H1 (cell line): Measurements from ENCODE around the gene ECD. TPM values are rescaled to one million over a fixed set of nuclear protein-coding genes. Genes with fewer than 3 reads are reported as not detected.
A peak's percentile ranks its signal among the peaks of the same experiment; 100 is the strongest.

Source experiments
- CTCF ChIA-PET: fragments of 300-600 bp; sonication (Branson Sonifier 250); formaldehyde crosslinking; loops from one replicate; lab custom pipeline; 2021; ENCODE audit not compliant: partially characterized antibody; lab: Charles Lee
- POLR2A ChIA-PET: fragments of 300-600 bp; sonication (Branson Sonifier 250); formaldehyde crosslinking; loops from one replicate; lab custom pipeline; 2021; ENCODE audit warnings: inconsistent platforms; ENCODE audit not compliant: partially characterized antibody; lab: Charles Lee
- DNase-seq, 2 experiments: peaks; one replicate each; pipeline versions ENCODE4 v3.0.0 to v3.0.0-alpha.2; 2010 to 2022; ENCODE audit warnings: low spot score in 2 of 2, low read depth in 1 of 2, mixed read lengths in 1 of 2
- FAIRE-seq: peaks from 2 replicates; lab custom pipeline; 2011; peaks lifted over from hg19 to GRCh38; lab: Jason Lieb, UNC
- H2AFZ ChIP-seq: 2 replicates; pipeline ENCODE4 v1.8.1; 2012; ENCODE audit warnings: low read length, inconsistent platforms
- H2AK5ac ChIP-seq: 2 replicates; pipeline ENCODE4 v1.6.1; 2013; ENCODE audit warnings: low read depth, low read length
- H2BK120ac ChIP-seq: replicated peaks from 2 replicates; pipeline ENCODE3; 2013; ENCODE audit warnings: low read depth, low read length, inconsistent platforms
- H2BK12ac ChIP-seq: 2 replicates; pipeline ENCODE4 v1.6.1; 2013; ENCODE audit warnings: low read depth, low read length
- H2BK15ac ChIP-seq: 2 replicates; pipeline ENCODE4 v1.6.1; 2013; ENCODE audit warnings: low read length
- H2BK20ac ChIP-seq: 2 replicates; pipeline ENCODE4 v1.6.1; 2013; ENCODE audit warnings: low read length
- H2BK5ac ChIP-seq: 2 replicates; pipeline ENCODE4 v1.6.1; 2013; ENCODE audit warnings: low read depth, low read length
- H3K14ac ChIP-seq: 2 replicates; pipeline ENCODE4 v1.6.1; 2013; ENCODE audit warnings: inconsistent platforms; ENCODE audit not compliant: insufficient read length
- H3K18ac ChIP-seq: 2 replicates; pipeline ENCODE4 v1.6.1; 2013; ENCODE audit warnings: low read length; ENCODE audit errors: extremely low read depth
- H3K23ac ChIP-seq: 2 replicates; pipeline ENCODE4 v1.6.1; 2013; ENCODE audit warnings: inconsistent platforms; ENCODE audit not compliant: insufficient read length
- H3K23me2 ChIP-seq: 2 replicates; pipeline ENCODE4 v1.6.1; 2013; ENCODE audit warnings: low read depth, low read length
- H3K27ac ChIP-seq: 2 replicates; pipeline ENCODE4 v1.6.1; 2011; ENCODE audit warnings: low read depth, low read length, inconsistent platforms
- H3K27me3 ChIP-seq, 4 experiments: replicated peaks in 1 of 4; 1 replicate in 1 of 4; 2 replicates in 3 of 4; pipeline versions ENCODE4 v1.6.1 to v1.8.1; 2011 to 2013; ENCODE audit warnings: low read length in 3 of 4, mild to moderate bottlenecking in 3 of 4, inconsistent platforms in 2 of 4, mixed read lengths in 2 of 4, moderate library complexity in 1 of 4; ENCODE audit not compliant: control insufficient read depth in 3 of 4, insufficient read depth in 3 of 4; ENCODE audit errors: extremely low read depth in 1 of 4
- H3K36me3 ChIP-seq, 4 experiments: 2 replicates each; pipeline versions ENCODE4 v1.6.1 to v1.8.1; 2011 to 2013; ENCODE audit warnings: mild to moderate bottlenecking in 4 of 4, low read length in 3 of 4, moderate library complexity in 2 of 4, control low read depth in 1 of 4, inconsistent platforms in 1 of 4; ENCODE audit not compliant: insufficient read depth in 4 of 4, control insufficient read depth in 2 of 4
- H3K4ac ChIP-seq: replicated peaks from 2 replicates; pipeline ENCODE3; 2013; ENCODE audit warnings: low read length, low read depth, mixed read lengths, inconsistent platforms; ENCODE audit not compliant: insufficient read length
- H3K4me1 ChIP-seq, 4 experiments: replicated peaks in 1 of 4; 1 replicate in 1 of 4; 2 replicates in 3 of 4; pipeline versions ENCODE4 v1.6.1 to v1.8.1; 2011 to 2013; ENCODE audit warnings: low read length in 3 of 4, inconsistent platforms in 2 of 4, mixed read lengths in 1 of 4; ENCODE audit not compliant: insufficient read depth in 4 of 4, control insufficient read depth in 3 of 4
- H3K4me2 ChIP-seq, 2 experiments: 2 replicates each; pipeline versions ENCODE4 v1.6.1 to v1.8.1; 2011 to 2013; ENCODE audit warnings: low read depth in 2 of 2, low read length in 2 of 2, control low read depth in 1 of 2, inconsistent platforms in 1 of 2, mild to moderate bottlenecking in 1 of 2; ENCODE audit not compliant: insufficient read depth in 1 of 2
- H3K4me3 ChIP-seq, 4 experiments: fragments of 200-600, 300-600 bp in 1 of 4; sonication (generic), shearing (Covaris generic), sonication (Bioruptor Twin) in 1 of 4; 2 replicates each; pipeline versions ENCODE4 v1.5.1 to v1.8.1; 2011 to 2016; ENCODE audit warnings: low read length in 4 of 4, low read depth in 3 of 4, control low read depth in 2 of 4, inconsistent platforms in 2 of 4, mild to moderate bottlenecking in 2 of 4, mixed read lengths in 1 of 4, moderate library complexity in 1 of 4; ENCODE audit not compliant: insufficient read depth in 2 of 4; ENCODE audit errors: extremely low read depth in 1 of 4
- H3K56ac ChIP-seq: replicated peaks from 2 replicates; pipeline ENCODE3; 2013; ENCODE audit warnings: low read depth, mild to moderate bottlenecking, mixed read lengths, low read length, inconsistent platforms; ENCODE audit not compliant: insufficient read length
- H3K79me1 ChIP-seq: 2 replicates; pipeline ENCODE4 v1.6.1; 2013; ENCODE audit warnings: low read depth, low read length, control low read depth
- H3K79me2 ChIP-seq, 2 experiments: 2 replicates each; pipeline versions ENCODE4 v1.6.1 to v1.8.1; 2012 to 2013; ENCODE audit warnings: low read length in 2 of 2, mild to moderate bottlenecking in 2 of 2, inconsistent platforms in 1 of 2; ENCODE audit not compliant: insufficient read depth in 2 of 2, control insufficient read depth in 1 of 2
- H3K9ac ChIP-seq, 4 experiments: replicated peaks in 1 of 4; 1 replicate in 1 of 4; 2 replicates in 3 of 4; pipeline versions ENCODE4 v1.6.1 to v1.8.1; 2011 to 2013; ENCODE audit warnings: low read depth in 3 of 4, low read length in 3 of 4, control low read depth in 2 of 4, mild to moderate bottlenecking in 2 of 4, moderate library complexity in 2 of 4, inconsistent platforms in 1 of 4; ENCODE audit errors: extremely low read depth in 1 of 4
- H3K9me3 ChIP-seq, 2 experiments: 2 replicates each; pipeline versions ENCODE4 v1.6.1 to v1.8.1; 2012 to 2013; ENCODE audit warnings: mild to moderate bottlenecking in 2 of 2, moderate library complexity in 2 of 2, control low read depth in 1 of 2, inconsistent platforms in 1 of 2, low read depth in 1 of 2, low read length in 1 of 2, mixed read lengths in 1 of 2; ENCODE audit not compliant: insufficient read depth in 2 of 2
- H4K20me1 ChIP-seq, 2 experiments: replicated peaks in 1 of 2; 2 replicates each; pipeline versions ENCODE3 to v1.8.1; 2011 to 2013; ENCODE audit warnings: inconsistent platforms in 2 of 2, low read length in 2 of 2, mild to moderate bottlenecking in 1 of 2; ENCODE audit not compliant: insufficient read depth in 2 of 2, control insufficient read depth in 1 of 2
- H4K5ac ChIP-seq: 2 replicates; pipeline ENCODE4 v1.6.1; 2013; ENCODE audit warnings: low read length, low read depth, mixed read lengths, inconsistent platforms; ENCODE audit not compliant: insufficient read length
- H4K8ac ChIP-seq: 2 replicates; pipeline ENCODE4 v1.8.0; 2013; ENCODE audit warnings: mild to moderate bottlenecking, moderate library complexity, low read length, inconsistent platforms; ENCODE audit not compliant: insufficient read depth; ENCODE audit errors: extremely low read depth
- H4K91ac ChIP-seq: replicated peaks from 2 replicates; pipeline ENCODE3; 2013; ENCODE audit warnings: low read length, mixed read lengths, inconsistent platforms; ENCODE audit not compliant: insufficient read length
- BCL11A ChIP-seq, 2 experiments: IDR thresholded peaks; one replicate each; pipeline ENCODE4 v1.6.1; 2011; ENCODE audit warnings: low read depth in 2 of 2, low read length in 2 of 2, mild to moderate bottlenecking in 2 of 2
- CHD1 ChIP-seq: IDR thresholded peaks from 2 replicates; pipeline ENCODE4 v1.6.1; 2012; ENCODE audit warnings: low read depth, low read length, improper control_type of control experiment
- CREB1 ChIP-seq: IDR thresholded peaks from 2 replicates; pipeline ENCODE4 v1.6.1; 2012; ENCODE audit warnings: inconsistent platforms
- EZH2 ChIP-seq: fragments of 200-600 bp; sonication (generic); IDR thresholded peaks from 2 replicates; pipeline ENCODE4 v1.7.1; 2012; ENCODE audit warnings: low read depth, mild to moderate bottlenecking, moderate library complexity, low read length, inconsistent platforms; ENCODE audit not compliant: severe bottlenecking
- HDAC2 ChIP-seq, 2 experiments: fragments of 300-600 bp in 1 of 2; sonication (generic) in 1 of 2; IDR thresholded peaks; 2 replicates each; pipeline ENCODE4 v1.6.1; 2011 to 2012; ENCODE audit warnings: low read depth in 2 of 2, low read length in 2 of 2, mild to moderate bottlenecking in 2 of 2, moderate library complexity in 2 of 2, borderline replicate concordance in 1 of 2, inconsistent platforms in 1 of 2
- POLR2A ChIP-seq, 2 experiments: IDR thresholded peaks; 1 replicate in 1 of 2; 2 replicates in 1 of 2; pipeline ENCODE4 v1.6.1; 2011; ENCODE audit warnings: low read depth in 2 of 2, low read length in 2 of 2, mild to moderate bottlenecking in 2 of 2; ENCODE audit errors: control extremely low read depth in 1 of 2
- RAD21 ChIP-seq, 2 experiments: IDR thresholded peaks in 1 of 2; conservative IDR thresholded peaks in 1 of 2; 2 replicates each; pipeline ENCODE4 v1.6.1; 2011; ENCODE audit warnings: low read depth in 2 of 2, low read length in 2 of 2, improper control_type of control experiment in 1 of 2, inconsistent platforms in 1 of 2, mild to moderate bottlenecking in 1 of 2, moderate library complexity in 1 of 2
- RXRA ChIP-seq: IDR thresholded peaks from 2 replicates; pipeline ENCODE4 v1.6.1; 2011; ENCODE audit warnings: low read depth, mild to moderate bottlenecking, low read length, moderate library complexity; ENCODE audit not compliant: insufficient read depth
- SP2 ChIP-seq: IDR thresholded peaks from 2 replicates; pipeline ENCODE4 v1.6.1; 2012; ENCODE audit warnings: mild to moderate bottlenecking, low read length, inconsistent platforms
- SP4 ChIP-seq: IDR thresholded peaks from 2 replicates; pipeline ENCODE4 v1.6.1; 2012; ENCODE audit warnings: low read length, inconsistent platforms
- TAF1 ChIP-seq: IDR thresholded peaks from 2 replicates; pipeline ENCODE4 v1.6.1; 2011; ENCODE audit warnings: mild to moderate bottlenecking, low read depth, low read length
- YY1 ChIP-seq: IDR thresholded peaks from 2 replicates; pipeline ENCODE4 v1.6.1; 2011; ENCODE audit warnings: low read depth, mild to moderate bottlenecking, low read length
- ZNF274 ChIP-seq: IDR thresholded peaks from 2 replicates; pipeline ENCODE4 v1.7.0; 2012; ENCODE audit warnings: low read length, borderline replicate concordance; ENCODE audit errors: extremely low read depth
- WGBS, 2 experiments: shearing (Covaris generic) in 1 of 2; methylation state at CpG; one replicate each; pipeline versions ENCODE4 v1.1.6 to v1.1.7; 2013 to 2015; ENCODE audit warnings: low lambda C conversion rate in 2 of 2, mixed read lengths in 2 of 2, inconsistent platforms in 1 of 2, low coverage in 1 of 2, missing lambda C conversion rate in 1 of 2; ENCODE audit not compliant: insufficient replicate concordance in 2 of 2, insufficient coverage in 1 of 2, insufficient read length in 1 of 2; ENCODE audit errors: extremely low coverage in 1 of 2, missing lambda C conversion rate in 1 of 2; 5-methylcytosine and 5-hydroxymethylcytosine counted together
- polyA plus RNA-seq, 7 experiments: library from polyadenylated mRNA; depleted of rRNA in 3 of 7; stranded (reverse) in 5 of 7; unstranded in 2 of 7; fragments of >200 nt in 5 of 7; fragments of 200-250 nt in 2 of 7; gene quantifications; 1 replicate in 5 of 7; 2 replicates in 1 of 7; 4 replicates in 1 of 7; pipeline versions ENCODE4 v1.2.1 to v1.2.3, GENCODE V29; 2011 to 2013; ENCODE audit warnings: missing spikeins in 2 of 7, mixed read lengths in 2 of 7
- total RNA-seq: library from RNA; stranded (reverse); fragmentation: NEBNext Ultra II Directional; extraction: Animal tissue kit (Norgen Biotek cat#: 25700); gene quantifications from 2 replicates; pipeline ENCODE4 v1.2.1, GENCODE V29; 2021

ECD gene
- total and polyA plus RNA-seq, 2 of the 8 experiments (the other 6 are each of a cell fraction or from before 2014, with no cell fraction given): 27.1 to 38.0 TPM

DNA sequence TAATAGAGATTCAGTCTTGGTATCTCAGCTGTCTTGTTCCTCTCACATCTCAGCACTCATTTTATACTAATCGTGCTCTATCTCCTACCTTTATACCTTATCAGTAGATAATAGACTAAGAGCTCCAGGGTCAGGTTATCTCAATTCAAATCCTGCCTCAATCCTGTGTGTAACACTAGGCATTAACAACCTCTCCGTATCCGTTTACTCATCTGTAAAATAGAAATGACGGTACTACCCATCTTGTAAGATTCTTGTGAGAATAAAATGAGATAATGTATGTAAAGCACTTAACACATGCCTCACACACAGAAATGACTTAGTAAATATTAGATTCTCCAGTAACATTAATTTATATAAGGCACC is 70.5 kb downstream of the ECD start:
- Histone ChIP-seq H4K91ac (no peak overlapping the region), H4K20me1 (no peaks in the 10 kb centered on the region), H3K27me3 (no peaks in the 10 kb centered on the region), H3K4me3 (peak overlapping the region; percentile 50 to 89 (median 78)), H2BK120ac (no peak overlapping the region), H3K9me3 (no peaks in the 10 kb centered on the region), H3K79me1 (peaks cover 2% of the 10 kb centered on the region; the same call in 1 of the 2 replicates), H3K14ac (no peak overlapping the region), H3K56ac (no peak overlapping the region), H3K9ac (peak overlapping the region in 2 of 4 experiments; percentile 72 to 79; a peak in 5 of 7 replicates), H4K8ac (no peak overlapping the region), H3K4me1 (peaks cover 0 to 2% (median 0%) of the 10 kb centered on the region in 4 experiments; a peak in 1 of 7 replicates), H3K23ac (no peak overlapping the region), H3K27ac (no peak overlapping the region), H2AFZ (peak overlapping the region; percentile 43; the same call in 1 of the 2 replicates)
- no peak for FAIRE-seq
- POLR2A ChIA-PET: interaction anchor here (0.7 to 8.0 kb wide), 13 partner anchors 11 to 822 kb away, joined by 3 to 82 read pairs (median 4); partner anchors contain the start of genes DNAJC9, ECD and NUDT13
- no peak for DNase-seq
- no peak for TF ChIP-seq EZH2
- no peak for TF ChIP-seq RXRA
- no peak for TF ChIP-seq YY1
- TF ChIP-seq BCL11A (IDR thresholded peaks at IDR 0.05; ENCODE audit: low read depth in 2 of 2, low read length in 2 of 2): no peak
- TF ChIP-seq RAD21 (IDR thresholded peaks at IDR 0.05 in 1 of 2, conservative IDR thresholded peaks at IDR 0.05 in 1 of 2; ENCODE audit: low read depth in 2 of 2, low read length in 2 of 2): no peak
- TF ChIP-seq CHD1: no peak
- no peak for TF ChIP-seq ZNF274
- no peak for TF ChIP-seq TAF1
- no peak for TF ChIP-seq POLR2A (IDR thresholded peaks at IDR 0.05; ENCODE audit: control extremely low read depth in 1 of 2, low read depth in 2 of 2, low read length in 2 of 2)
- no peak for TF ChIP-seq CREB1
- no peak for TF ChIP-seq SP4
- no peak for TF ChIP-seq SP2
- TF ChIP-seq HDAC2 (IDR thresholded peaks at IDR 0.05; ENCODE audit: borderline replicate concordance in 1 of 2, low read depth in 2 of 2, low read length in 2 of 2): no peak
- TF ChIP-seq, all 59 proteins: peak for 0
- no peak overlapping the region for H2BK15ac ChIP-seq
- H2BK12ac ChIP-seq: no peak overlapping the region
- no peak overlapping the region for H2AK5ac ChIP-seq
- no peak overlapping the region for H3K18ac ChIP-seq
- no peak overlapping the region for H4K5ac ChIP-seq
- no peaks in the 10 kb centered on the region; the same call in 1 of the 2 replicates for H3K23me2 ChIP-seq
- H3K4me2 ChIP-seq: peak overlapping the region; percentile 78 to 87
- 72% methylated on average over 4 of the region's 4 CpGs; no CpG with 5 or more reads in 1 of the 2 experiments for WGBS, 2 experiments
- no peak overlapping the region for H2BK5ac ChIP-seq
- CTCF ChIA-PET: interaction anchor here (0.7 to 6.9 kb wide), 5 partner anchors 12 to 681 kb away, joined by 3 to 41 read pairs (median 4); partner anchors contain the start of gene NUDT13
- H2BK20ac ChIP-seq: no peak overlapping the region
- H3K36me3 ChIP-seq: no peaks in the 10 kb centered on the region
- H3K4ac ChIP-seq: no peak overlapping the region
- peaks cover 0 to 24% of the 10 kb centered on the region in 2 experiments; a peak in 3 of 4 replicates for H3K79me2 ChIP-seq
